ENCODE measurements around the gene KLHDC9. TPM values are rescaled to one million over a fixed set of nuclear protein-coding genes. Genes with fewer than 3 reads are reported as not detected.
A peak's percentile ranks its signal among the peaks of the same experiment; 100 is the strongest.

KLHDC9 gene
- total and polyA plus RNA-seq, 2 of the 8 experiments (the other 6 are each of a cell fraction or from before 2014, with no cell fraction given) = 6.5 to 15.6 TPM

DNA sequence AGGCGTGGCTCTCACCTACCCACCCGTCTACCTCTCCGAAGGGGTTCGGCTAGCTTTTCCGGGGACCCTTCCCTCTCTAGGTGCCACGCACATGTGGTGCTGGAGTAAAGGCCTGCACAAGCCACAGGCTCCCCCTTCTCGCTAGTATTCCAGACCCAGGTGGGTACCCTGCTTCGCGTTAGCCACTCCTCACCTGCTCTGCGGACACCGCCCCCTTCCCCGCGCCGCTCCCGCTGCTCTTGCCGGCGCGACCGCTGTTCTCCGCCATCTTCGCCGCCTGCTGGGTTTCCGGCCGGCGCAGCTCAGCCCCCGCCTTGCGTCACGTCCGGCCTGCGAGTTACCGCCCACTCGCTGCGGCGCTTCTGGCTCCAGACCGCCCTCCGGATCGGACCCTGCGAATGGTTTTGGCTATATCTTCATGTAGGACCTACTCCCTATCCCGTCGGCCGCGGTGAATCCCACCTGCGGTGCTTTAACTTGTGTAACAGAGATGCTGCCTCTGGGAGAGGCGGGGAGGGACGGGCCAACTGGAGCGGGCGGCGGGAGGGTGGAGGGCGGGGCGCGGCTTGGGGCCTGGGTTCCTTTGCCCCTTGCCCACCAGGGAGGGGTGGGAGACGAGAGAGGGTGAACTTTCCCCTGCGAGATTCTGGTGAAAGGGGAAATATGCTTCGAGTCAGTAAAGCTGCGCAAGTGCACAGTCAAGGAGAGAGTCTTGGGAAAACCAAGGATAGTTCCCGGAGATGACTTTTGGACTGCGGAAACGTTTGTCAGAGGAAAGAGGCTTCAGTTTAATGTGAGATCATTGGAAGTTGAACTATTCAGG lies 19.8 kb downstream of the KLHDC9 start, which contains the start of the genes NIT1 and PFDN2 (continued):
- peak; percentile 70 for TF ChIP-seq TAF7 (optimal IDR thresholded peaks at IDR 0.05; ENCODE audit: borderline replicate concordance, low read depth, low read length)
- TF ChIP-seq, protein P1, sequence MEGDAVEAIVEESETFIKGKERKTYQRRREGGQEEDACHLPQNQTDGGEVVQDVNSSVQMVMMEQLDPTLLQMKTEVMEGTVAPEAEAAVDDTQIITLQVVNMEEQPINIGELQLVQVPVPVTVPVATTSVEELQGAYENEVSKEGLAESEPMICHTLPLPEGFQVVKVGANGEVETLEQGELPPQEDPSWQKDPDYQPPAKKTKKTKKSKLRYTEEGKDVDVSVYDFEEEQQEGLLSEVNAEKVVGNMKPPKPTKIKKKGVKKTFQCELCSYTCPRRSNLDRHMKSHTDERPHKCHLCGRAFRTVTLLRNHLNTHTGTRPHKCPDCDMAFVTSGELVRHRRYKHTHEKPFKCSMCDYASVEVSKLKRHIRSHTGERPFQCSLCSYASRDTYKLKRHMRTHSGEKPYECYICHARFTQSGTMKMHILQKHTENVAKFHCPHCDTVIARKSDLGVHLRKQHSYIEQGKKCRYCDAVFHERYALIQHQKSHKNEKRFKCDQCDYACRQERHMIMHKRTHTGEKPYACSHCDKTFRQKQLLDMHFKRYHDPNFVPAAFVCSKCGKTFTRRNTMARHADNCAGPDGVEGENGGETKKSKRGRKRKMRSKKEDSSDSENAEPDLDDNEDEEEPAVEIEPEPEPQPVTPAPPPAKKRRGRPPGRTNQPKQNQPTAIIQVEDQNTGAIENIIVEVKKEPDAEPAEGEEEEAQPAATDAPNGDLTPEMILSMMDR (IDR thresholded peaks at IDR 0.05; ENCODE audit: control extremely low read depth in 1 of 3, insufficient read depth in 1 of 3, low read depth in 1 of 3, low read length in 3 of 3) = no peak
- no peak for TF ChIP-seq SIX5 (IDR thresholded peaks at IDR 0.05; ENCODE audit: low read depth, low read length)
- no peak for TF ChIP-seq JUN (IDR thresholded peaks at IDR 0.05; ENCODE audit: low read depth, low read length)
- peak; percentile 84 for TF ChIP-seq POLR2AphosphoS5 (IDR thresholded peaks at IDR 0.05; ENCODE audit: low read depth, low read length)
- peak in 1 of 2 experiments; percentile 70; a peak in 2 of 3 replicates for TF ChIP-seq POLR2A (IDR thresholded peaks at IDR 0.05; ENCODE audit: control extremely low read depth in 1 of 2, low read depth in 2 of 2, low read length in 2 of 2)
- no peak for TF ChIP-seq SP4 (IDR thresholded peaks at IDR 0.05; ENCODE audit: low read length)
- peak; percentile 84 for TF ChIP-seq SAP30 (IDR thresholded peaks at IDR 0.05; ENCODE audit: insufficient read depth, insufficient replicate concordance, low read length)
- peak; percentile 89 for TF ChIP-seq TAF1 (IDR thresholded peaks at IDR 0.05; ENCODE audit: low read depth, low read length)
- TF ChIP-seq NRF1 (IDR thresholded peaks at IDR 0.05; ENCODE audit: low read depth, low read length) = no peak
- TF ChIP-seq NANOG (IDR thresholded peaks at IDR 0.05; ENCODE audit: insufficient read depth, low read depth, low read length, poor library complexity, severe bottlenecking) = no peak
- TF ChIP-seq RFX5 (IDR thresholded peaks at IDR 0.05; ENCODE audit: borderline replicate concordance, low read depth, low read length) = no peak
- TF ChIP-seq TBP (IDR thresholded peaks at IDR 0.05; ENCODE audit: low read depth, low read length) = peak; percentile 68
- TF ChIP-seq RAD21 (IDR thresholded peaks at IDR 0.05 in 1 of 2, conservative IDR thresholded peaks at IDR 0.05 in 1 of 2; ENCODE audit: low read depth in 2 of 2, low read length in 2 of 2) = no peak
- TF ChIP-seq, protein P2, sequence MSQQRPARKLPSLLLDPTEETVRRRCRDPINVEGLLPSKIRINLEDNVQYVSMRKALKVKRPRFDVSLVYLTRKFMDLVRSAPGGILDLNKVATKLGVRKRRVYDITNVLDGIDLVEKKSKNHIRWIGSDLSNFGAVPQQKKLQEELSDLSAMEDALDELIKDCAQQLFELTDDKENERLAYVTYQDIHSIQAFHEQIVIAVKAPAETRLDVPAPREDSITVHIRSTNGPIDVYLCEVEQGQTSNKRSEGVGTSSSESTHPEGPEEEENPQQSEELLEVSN (IDR thresholded peaks at IDR 0.05) = no peak
- TF ChIP-seq USF2 (IDR thresholded peaks at IDR 0.05; ENCODE audit: low read length) = no peak
- no peak for TF ChIP-seq CTBP2 (IDR thresholded peaks at IDR 0.05; ENCODE audit: borderline replicate concordance, insufficient read depth, insufficient read length, low read length)
- TF ChIP-seq CBX8 (IDR thresholded peaks at IDR 0.05; ENCODE audit: borderline replicate concordance, low read depth, low read length) = no peak
